ENCODE data around the gene TMEM266.
A peak's percentile ranks its signal among the peaks of the same experiment; 100 is the strongest.

DNA sequence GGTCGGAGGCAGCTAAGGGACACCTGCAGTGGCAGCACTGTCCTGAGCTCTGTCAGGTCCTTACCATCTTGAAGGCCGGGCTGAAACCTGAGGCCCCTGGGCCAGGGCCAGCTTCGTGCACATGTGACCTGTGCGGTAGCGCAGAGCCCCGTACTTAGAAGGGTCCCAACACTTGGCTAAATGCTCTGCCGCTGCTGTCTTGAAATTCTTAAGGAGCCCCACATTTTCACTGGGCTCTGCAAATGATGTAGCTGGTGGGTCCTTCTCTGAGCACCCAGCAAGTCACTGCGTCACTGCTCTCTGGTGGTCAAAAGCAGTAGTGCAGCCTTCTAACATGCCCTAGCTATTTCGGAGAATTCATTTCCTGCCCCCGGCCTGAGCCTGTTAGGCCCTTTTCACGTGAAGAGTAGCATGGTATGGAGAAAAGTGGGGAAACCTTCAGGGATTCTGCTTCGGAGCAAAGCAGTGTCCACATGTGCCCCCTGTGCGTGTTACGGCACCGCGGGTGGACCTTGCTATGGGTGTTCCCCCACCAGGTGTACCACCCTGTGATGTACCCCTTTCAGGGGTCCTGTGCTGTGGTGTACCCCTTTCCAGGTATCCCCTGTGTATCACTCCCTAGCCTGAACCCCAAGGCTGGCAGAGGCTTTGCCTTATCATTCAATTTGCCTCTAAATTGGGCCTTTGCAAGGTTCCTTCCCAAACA lies 79.7 kb downstream of the TMEM266 start:
- TF ChIP-seq, protein P1, sequence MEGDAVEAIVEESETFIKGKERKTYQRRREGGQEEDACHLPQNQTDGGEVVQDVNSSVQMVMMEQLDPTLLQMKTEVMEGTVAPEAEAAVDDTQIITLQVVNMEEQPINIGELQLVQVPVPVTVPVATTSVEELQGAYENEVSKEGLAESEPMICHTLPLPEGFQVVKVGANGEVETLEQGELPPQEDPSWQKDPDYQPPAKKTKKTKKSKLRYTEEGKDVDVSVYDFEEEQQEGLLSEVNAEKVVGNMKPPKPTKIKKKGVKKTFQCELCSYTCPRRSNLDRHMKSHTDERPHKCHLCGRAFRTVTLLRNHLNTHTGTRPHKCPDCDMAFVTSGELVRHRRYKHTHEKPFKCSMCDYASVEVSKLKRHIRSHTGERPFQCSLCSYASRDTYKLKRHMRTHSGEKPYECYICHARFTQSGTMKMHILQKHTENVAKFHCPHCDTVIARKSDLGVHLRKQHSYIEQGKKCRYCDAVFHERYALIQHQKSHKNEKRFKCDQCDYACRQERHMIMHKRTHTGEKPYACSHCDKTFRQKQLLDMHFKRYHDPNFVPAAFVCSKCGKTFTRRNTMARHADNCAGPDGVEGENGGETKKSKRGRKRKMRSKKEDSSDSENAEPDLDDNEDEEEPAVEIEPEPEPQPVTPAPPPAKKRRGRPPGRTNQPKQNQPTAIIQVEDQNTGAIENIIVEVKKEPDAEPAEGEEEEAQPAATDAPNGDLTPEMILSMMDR (IDR thresholded peaks at IDR 0.05; ENCODE audit: low read depth, low read length): peak; percentile 99
- no peak for TF ChIP-seq POLR2A (IDR thresholded peaks at IDR 0.05; ENCODE audit: extremely low read depth, insufficient read length)
